Esophagus squamous epithelium (tissue), 5 donors: ENCODE measurements around the gene KRT12. TPM values are rescaled to one million over a fixed set of nuclear protein-coding genes. Genes with fewer than 3 reads are reported as not detected.

Experiments used
- DNase-seq: peaks from one replicate; lab custom pipeline; 2025; lab: John Stamatoyannopoulos, UW
- H3K27ac ChIP-seq, 4 donors: fragments of 200-600 bp; sonication (generic); one replicate each; pipeline ENCODE4 v1.5.1; 2016 to 2019; ENCODE audit warnings: mild to moderate bottlenecking in 1 of 4
- H3K27me3 ChIP-seq, 4 donors: fragments of 200-600 bp; sonication (generic); 1 replicate in 3 of 4; 2 replicates in 1 of 4; pipeline versions ENCODE4 v1.5.1 to v1.6.0; 2017 to 2021; ENCODE audit warnings: antibody characterized with exemption in 1 of 4
- H3K36me3 ChIP-seq, 3 donors: fragments of 200-600 bp; sonication (generic); one replicate each; pipeline ENCODE4 v1.5.1; 2016 to 2019
- H3K4me1 ChIP-seq, 3 donors: fragments of 200-600 bp; sonication (generic); one replicate each; pipeline ENCODE4 v1.5.1; 2017 to 2019
- H3K4me3 ChIP-seq, 4 donors: fragments of 200-600 bp; sonication (generic); 1 replicate in 3 of 4; 2 replicates in 1 of 4; pipeline ENCODE4 v1.5.1; 2016 to 2019; ENCODE audit warnings: mild to moderate bottlenecking in 2 of 4, moderate library complexity in 1 of 4
- H3K9me3 ChIP-seq, 3 donors: fragments of 200-600 bp; sonication (generic); one replicate each; pipeline ENCODE4 v1.5.1; 2016 to 2019
- POLR2A ChIP-seq, 4 donors: fragments of 450-650 bp; IDR thresholded peaks; one replicate each; pipeline ENCODE4 v1.6.1; 2017; ENCODE audit warnings: antibody characterized with exemption in 4 of 4, mild to moderate bottlenecking in 4 of 4, moderate library complexity in 3 of 4
- WGBS, 2 donors: methylation state at CpG; one replicate each; pipeline ENCODE4 v1.1.5; 2018; 5-methylcytosine and 5-hydroxymethylcytosine counted together
- intact Hi-C: fragments of 100-400 bp; cut with DNase I; formaldehyde crosslinking; loops from one replicate; pipeline ENCODE4 v1.15.0; 2022
- total RNA-seq, 4 donors: library from RNA; depleted of rRNA; stranded (reverse); fragments of >200 nt; gene quantifications; one replicate each; pipeline ENCODE4 v1.1.0, GENCODE V29; 2016
- TF ChIP-seq, protein P1 (sequence below), 6 experiments: fragments of 450-650 bp in 4 of 6; fragments of 200-600 bp in 2 of 6; sonication (generic) in 2 of 6; IDR thresholded peaks; one replicate each; pipeline ENCODE4 v1.5.1; 2016 to 2019; ENCODE audit warnings: antibody characterized with exemption in 6 of 6, mild to moderate bottlenecking in 4 of 6, moderate library complexity in 4 of 6
- donor health status: DM: yes; HTN: yes; CAD: no.

The KRT12 gene
- total RNA-seq, 4 donors from 2014 or later, result not detected

DNA sequence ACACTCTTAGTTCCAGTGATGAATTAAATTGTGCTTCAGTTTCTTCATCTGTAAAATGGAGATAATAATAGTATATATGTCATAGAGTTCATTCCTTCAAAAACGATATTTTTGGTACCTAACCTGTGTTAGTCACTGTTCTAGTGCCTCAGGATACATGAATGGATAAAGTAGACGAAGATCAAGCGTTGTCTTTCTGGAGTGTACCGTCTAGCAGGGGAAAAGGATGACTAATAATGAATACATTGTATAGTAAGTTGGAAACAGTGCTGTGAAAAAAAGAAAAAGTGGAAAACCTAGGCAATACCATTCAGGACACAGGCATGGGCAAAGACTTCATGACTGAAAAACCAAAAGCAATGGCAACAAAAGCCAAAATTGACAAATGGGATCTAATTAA lies 53.2 kb downstream of the KRT12 start:
- Histone ChIP-seq H3K27me3 (peaks cover 0 to 37% (median 2%) of the 10 kb centered on the region in 4 donors), H3K36me3 (peaks cover 0 to 13% (median 0%) of the 10 kb centered on the region in 3 donors), H3K9me3 (no peaks in the 10 kb centered on the region), H3K27ac (no peak overlapping the region), H3K4me1 (peaks cover 0 to 9% (median 5%) of the 10 kb centered on the region in 3 donors), H3K4me3 (no peak overlapping the region)
- DNase-seq, result no peak
- intact Hi-C loops, result no loop called here
- WGBS, 2 donors, result 30 to 33% methylated on average over 4 of the region's 4 CpGs
- TF ChIP-seq, protein P1, sequence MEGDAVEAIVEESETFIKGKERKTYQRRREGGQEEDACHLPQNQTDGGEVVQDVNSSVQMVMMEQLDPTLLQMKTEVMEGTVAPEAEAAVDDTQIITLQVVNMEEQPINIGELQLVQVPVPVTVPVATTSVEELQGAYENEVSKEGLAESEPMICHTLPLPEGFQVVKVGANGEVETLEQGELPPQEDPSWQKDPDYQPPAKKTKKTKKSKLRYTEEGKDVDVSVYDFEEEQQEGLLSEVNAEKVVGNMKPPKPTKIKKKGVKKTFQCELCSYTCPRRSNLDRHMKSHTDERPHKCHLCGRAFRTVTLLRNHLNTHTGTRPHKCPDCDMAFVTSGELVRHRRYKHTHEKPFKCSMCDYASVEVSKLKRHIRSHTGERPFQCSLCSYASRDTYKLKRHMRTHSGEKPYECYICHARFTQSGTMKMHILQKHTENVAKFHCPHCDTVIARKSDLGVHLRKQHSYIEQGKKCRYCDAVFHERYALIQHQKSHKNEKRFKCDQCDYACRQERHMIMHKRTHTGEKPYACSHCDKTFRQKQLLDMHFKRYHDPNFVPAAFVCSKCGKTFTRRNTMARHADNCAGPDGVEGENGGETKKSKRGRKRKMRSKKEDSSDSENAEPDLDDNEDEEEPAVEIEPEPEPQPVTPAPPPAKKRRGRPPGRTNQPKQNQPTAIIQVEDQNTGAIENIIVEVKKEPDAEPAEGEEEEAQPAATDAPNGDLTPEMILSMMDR (IDR thresholded peaks at IDR 0.05), result no peak
- no peak for TF ChIP-seq POLR2A (IDR thresholded peaks at IDR 0.05)

DNA sequence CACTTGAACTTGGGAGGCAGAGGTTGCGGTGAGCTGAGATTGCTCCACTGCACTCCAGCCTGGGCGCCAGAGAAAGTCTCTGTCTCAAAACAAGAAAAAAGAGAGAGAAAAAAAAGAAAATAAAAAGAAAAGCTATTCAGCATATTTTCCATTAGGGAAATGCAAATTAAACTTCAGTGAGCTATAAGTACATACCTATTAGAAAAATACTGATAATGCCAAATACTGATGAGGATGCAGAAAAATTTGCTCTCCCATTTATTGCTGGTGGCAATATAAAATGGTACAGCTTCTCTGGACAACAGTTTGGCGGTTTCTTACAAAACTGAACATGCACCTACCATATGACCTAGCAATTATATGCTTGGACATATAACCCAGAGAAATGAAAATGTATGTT lies 54.4 kb downstream of the KRT12 start:
- H3K27me3 ChIP-seq, result peaks cover 0 to 49% (median 2%) of the 10 kb centered on the region in 4 donors
- 82 to 93% methylated on average over 3 of the region's 3 CpGs for WGBS, 2 donors
- no peak for DNase-seq

More for the DNA sequence above, 54.4 kb downstream of the KRT12 start:
- Histone ChIP-seq H3K4me1 (peaks cover 0 to 1% (median 0%) of the 10 kb centered on the region in 3 donors), H3K9me3 (no peaks in the 10 kb centered on the region), H3K4me3 (no peak overlapping the region), H3K27ac (no peak overlapping the region), H3K36me3 (peaks cover 0 to 11% (median 0%) of the 10 kb centered on the region in 3 donors)
- TF ChIP-seq, protein P1 (IDR thresholded peaks at IDR 0.05), result no peak
- TF ChIP-seq POLR2A (IDR thresholded peaks at IDR 0.05), result no peak
- intact Hi-C loops, result no loop called here

Other genes with a start within 250 kb of the KRT12 start
- gene SMARCE1, start 219.4 kb downstream of the KRT12 start, total RNA-seq, result 10 to 100 TPM; 47.2 to 89.3 (median 62.5) TPM
- gene KRT222, start 202.0 kb downstream of the KRT12 start, total RNA-seq, result 1 to 10 TPM in 2 of 4 donors, under 1 TPM in 1, not detected in 1; 0.79 to 1.8 (median 1.3) TPM
- 100 to 1,000 TPM in 1 of 4 donors, 10 to 100 TPM in 1, 1 to 10 TPM in 2; 5.5 to 369 (median 23.4) TPM for gene KRT24, start 163.5 kb downstream of the KRT12 start, total RNA-seq
- gene KRT25, start 111.9 kb downstream of the KRT12 start, total RNA-seq, result not detected
- gene KRT26, start 95.0 kb downstream of the KRT12 start, total RNA-seq, result not detected
- not detected for gene KRT27, start 84.7 kb downstream of the KRT12 start, total RNA-seq
- gene KRT28, start 67.3 kb downstream of the KRT12 start, total RNA-seq, result not detected
- gene KRT10, start 44.6 kb downstream of the KRT12 start, total RNA-seq, result 10 to 100 TPM; 14.4 to 50.0 (median 33.2) TPM
- not detected for gene KRT20, start 18.0 kb upstream of the KRT12 start, total RNA-seq
- 10 to 100 TPM in 1 of 4 donors, 1 to 10 TPM in 2, under 1 TPM in 1; 0.38 to 19.6 (median 4.9) TPM for gene KRT23, start 70.4 kb upstream of the KRT12 start, total RNA-seq
- not detected for gene KRT39, start 99.7 kb upstream of the KRT12 start, total RNA-seq
- gene KRT40, start 117.1 kb upstream of the KRT12 start, total RNA-seq, result under 1 TPM in 1 of 4 donors, not detected in 3; 0.19 TPM
- gene KRTAP3-3, start 126.9 kb upstream of the KRT12 start, total RNA-seq, result not detected
- gene KRTAP3-2, start 132.7 kb upstream of the KRT12 start, total RNA-seq, result under 1 TPM in 1 of 4 donors, not detected in 3; 0.57 TPM
- gene KRTAP3-1, start 141.9 kb upstream of the KRT12 start, total RNA-seq, result not detected
- gene KRTAP1-5, start 160.0 kb upstream of the KRT12 start, total RNA-seq, result not detected
- not detected for gene KRTAP1-4, start 163.0 kb upstream of the KRT12 start, total RNA-seq
- not detected for gene KRTAP1-3, start 167.7 kb upstream of the KRT12 start, total RNA-seq
- gene KRTAP1-1, start 174.2 kb upstream of the KRT12 start, total RNA-seq, result not detected
- not detected for gene KRTAP2-1, start 180.1 kb upstream of the KRT12 start, total RNA-seq
- gene KRTAP2-2, start 188.0 kb upstream of the KRT12 start, total RNA-seq, result not detected
- gene KRTAP2-3, start 192.9 kb upstream of the KRT12 start, total RNA-seq, result not detected
- not detected for gene KRTAP2-4, start 198.7 kb upstream of the KRT12 start, total RNA-seq
- not detected for gene KRTAP4-7, start 216.9 kb upstream of the KRT12 start, total RNA-seq
- gene KRTAP4-8, start 230.9 kb upstream of the KRT12 start, total RNA-seq, result not detected
- gene KRTAP4-16, start 235.0 kb upstream of the KRT12 start, total RNA-seq, result not detected
- gene KRTAP4-9, start 238.2 kb upstream of the KRT12 start, total RNA-seq, result not detected